ENCODE data around the gene RASEF. TPM values are rescaled to one million over a fixed set of nuclear protein-coding genes. Genes with fewer than 3 reads are reported as not detected.

Gene RASEF
- total and polyA plus RNA-seq, 2 of the 13 experiments (the other 11 are each of a cell fraction or from before 2014, with no cell fraction given), result 0.07 TPM; not detected in 1

DNA sequence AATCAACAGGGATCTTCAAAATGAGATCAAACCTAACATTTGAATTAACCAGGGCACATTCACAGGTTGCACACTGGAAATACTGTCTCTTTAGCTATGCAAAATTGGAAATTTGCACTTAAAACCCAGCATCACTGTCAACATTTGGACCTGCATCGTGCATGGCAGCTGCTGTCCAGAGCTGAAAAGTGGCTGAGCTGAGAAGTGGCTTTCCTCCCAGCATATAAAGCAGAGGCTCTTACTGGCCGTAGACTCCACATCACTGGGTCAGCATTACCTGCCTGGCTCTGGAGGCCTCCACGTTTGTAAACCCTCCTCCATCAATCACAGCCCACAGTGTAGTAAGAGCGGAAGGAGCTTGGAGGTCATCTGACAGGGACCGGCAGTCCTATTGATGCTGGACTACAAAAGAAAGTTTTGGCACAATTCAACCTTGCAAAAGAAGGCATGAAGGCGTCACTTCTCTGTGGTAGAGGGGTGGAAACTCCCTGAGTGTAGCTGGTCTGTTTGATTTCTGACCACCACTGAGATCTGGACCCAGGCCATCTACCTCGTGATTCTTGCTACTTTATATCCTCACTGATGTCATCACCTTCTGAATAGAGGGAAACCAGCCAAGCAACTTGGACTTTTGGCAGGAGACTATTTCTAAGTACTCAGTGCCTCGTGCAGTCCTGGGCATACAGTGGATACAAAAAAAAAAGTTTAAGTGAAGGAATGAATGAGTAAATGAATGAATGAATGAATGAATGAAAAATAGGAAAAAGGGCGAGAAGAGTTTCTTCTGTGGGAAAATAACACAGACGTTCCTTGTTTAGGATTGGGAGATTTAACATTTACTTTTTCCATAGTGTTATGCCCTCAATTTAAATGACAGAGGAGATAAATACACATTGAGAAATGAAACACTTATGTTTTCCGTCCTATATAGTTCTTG lies 14.8 kb downstream of the RASEF start (continued):
- TF ChIP-seq, protein P1, sequence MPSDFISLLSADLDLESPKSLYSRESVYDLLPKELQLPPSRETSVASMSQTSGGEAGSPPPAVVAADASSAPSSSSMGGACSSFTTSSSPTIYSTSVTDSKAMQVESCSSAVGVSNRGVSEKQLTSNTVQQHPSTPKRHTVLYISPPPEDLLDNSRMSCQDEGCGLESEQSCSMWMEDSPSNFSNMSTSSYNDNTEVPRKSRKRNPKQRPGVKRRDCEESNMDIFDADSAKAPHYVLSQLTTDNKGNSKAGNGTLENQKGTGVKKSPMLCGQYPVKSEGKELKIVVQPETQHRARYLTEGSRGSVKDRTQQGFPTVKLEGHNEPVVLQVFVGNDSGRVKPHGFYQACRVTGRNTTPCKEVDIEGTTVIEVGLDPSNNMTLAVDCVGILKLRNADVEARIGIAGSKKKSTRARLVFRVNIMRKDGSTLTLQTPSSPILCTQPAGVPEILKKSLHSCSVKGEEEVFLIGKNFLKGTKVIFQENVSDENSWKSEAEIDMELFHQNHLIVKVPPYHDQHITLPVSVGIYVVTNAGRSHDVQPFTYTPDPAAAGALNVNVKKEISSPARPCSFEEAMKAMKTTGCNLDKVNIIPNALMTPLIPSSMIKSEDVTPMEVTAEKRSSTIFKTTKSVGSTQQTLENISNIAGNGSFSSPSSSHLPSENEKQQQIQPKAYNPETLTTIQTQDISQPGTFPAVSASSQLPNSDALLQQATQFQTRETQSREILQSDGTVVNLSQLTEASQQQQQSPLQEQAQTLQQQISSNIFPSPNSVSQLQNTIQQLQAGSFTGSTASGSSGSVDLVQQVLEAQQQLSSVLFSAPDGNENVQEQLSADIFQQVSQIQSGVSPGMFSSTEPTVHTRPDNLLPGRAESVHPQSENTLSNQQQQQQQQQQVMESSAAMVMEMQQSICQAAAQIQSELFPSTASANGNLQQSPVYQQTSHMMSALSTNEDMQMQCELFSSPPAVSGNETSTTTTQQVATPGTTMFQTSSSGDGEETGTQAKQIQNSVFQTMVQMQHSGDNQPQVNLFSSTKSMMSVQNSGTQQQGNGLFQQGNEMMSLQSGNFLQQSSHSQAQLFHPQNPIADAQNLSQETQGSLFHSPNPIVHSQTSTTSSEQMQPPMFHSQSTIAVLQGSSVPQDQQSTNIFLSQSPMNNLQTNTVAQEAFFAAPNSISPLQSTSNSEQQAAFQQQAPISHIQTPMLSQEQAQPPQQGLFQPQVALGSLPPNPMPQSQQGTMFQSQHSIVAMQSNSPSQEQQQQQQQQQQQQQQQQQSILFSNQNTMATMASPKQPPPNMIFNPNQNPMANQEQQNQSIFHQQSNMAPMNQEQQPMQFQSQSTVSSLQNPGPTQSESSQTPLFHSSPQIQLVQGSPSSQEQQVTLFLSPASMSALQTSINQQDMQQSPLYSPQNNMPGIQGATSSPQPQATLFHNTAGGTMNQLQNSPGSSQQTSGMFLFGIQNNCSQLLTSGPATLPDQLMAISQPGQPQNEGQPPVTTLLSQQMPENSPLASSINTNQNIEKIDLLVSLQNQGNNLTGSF (CRISPR knock-in tag; IDR thresholded peaks at IDR 0.05), result no peak
- TF ChIP-seq, protein P2, sequence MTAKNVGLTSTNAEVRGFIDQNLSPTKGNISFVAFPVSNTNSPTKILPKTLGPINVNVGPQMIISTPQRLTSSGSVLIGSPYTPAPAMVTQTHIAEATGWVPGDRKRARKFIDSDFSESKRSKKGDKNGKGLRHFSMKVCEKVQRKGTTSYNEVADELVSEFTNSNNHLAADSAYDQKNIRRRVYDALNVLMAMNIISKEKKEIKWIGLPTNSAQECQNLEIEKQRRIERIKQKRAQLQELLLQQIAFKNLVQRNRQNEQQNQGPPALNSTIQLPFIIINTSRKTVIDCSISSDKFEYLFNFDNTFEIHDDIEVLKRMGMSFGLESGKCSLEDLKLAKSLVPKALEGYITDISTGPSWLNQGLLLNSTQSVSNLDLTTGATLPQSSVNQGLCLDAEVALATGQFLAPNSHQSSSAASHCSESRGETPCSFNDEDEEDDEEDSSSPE (CRISPR knock-in tag; IDR thresholded peaks at IDR 0.05), result no peak
- TF ChIP-seq NFIB (CRISPR knock-in tag; IDR thresholded peaks at IDR 0.05; ENCODE audit: borderline replicate concordance), result no peak

DNA sequence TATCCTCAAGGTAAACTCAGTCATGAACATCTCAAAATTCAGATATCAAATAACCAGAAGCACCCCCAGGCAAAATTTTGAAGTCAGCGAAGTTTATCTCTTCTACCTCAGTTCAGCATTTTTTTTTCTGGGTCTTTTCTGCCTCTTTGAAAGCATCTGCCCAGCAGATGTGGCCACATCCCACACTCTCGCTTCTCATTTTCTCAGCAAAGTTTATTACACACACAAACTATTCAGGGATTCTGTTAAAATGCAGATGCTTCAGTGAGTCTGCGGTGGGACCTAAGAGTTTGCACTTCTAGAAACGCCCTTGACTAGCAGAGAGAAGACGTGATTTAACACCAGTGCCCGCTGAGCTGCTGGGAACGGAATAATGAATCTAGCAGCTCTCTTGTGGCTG lies 19.3 kb downstream of the RASEF start:
- DNase-seq (ENCODE audit: low spot score), result no peak
- intact Hi-C loops (cut with micrococcal nuclease; ENCODE audit: unreplicated experiment) (no loop called here), in situ Hi-C loops (cut with HindIII; ENCODE audit: extremely low pct_ligation_motif_present, low pct_unique_long_range_greater_than_20kb) (no loop called here)
- Histone ChIP-seq H3K4me1 (ENCODE audit: insufficient read depth, low read length) (no peaks in the 10 kb centered on the region), H3K9me3 (ENCODE audit: low read length) (no peaks in the 10 kb centered on the region), H3K9ac (ENCODE audit: insufficient read depth, low read depth, low read length) (no peak overlapping the region), H4K20me1 (ENCODE audit: insufficient read depth, low read length) (no peaks in the 10 kb centered on the region), H3K4me3 (replicated peaks in 1 of 3; ENCODE audit: insufficient read depth in 1 of 3, low read depth in 2 of 3, low read length in 3 of 3) (no peak overlapping the region), H3K79me2 (ENCODE audit: insufficient read depth, low read length) (no peaks in the 10 kb centered on the region), H3K27ac (ENCODE audit: extremely low read length, insufficient read depth, low read length) (no peak overlapping the region), H2AFZ (ENCODE audit: low read length) (no peak overlapping the region), H3K36me3 (replicated peaks in 1 of 2; ENCODE audit: control insufficient read depth in 1 of 2, insufficient read depth in 2 of 2, low read length in 2 of 2) (no peaks in the 10 kb centered on the region), H3K27me3 (ENCODE audit: control insufficient read depth in 1 of 2, insufficient read depth in 2 of 2, low read length in 2 of 2) (no peaks in the 10 kb centered on the region), H3K4me2 (ENCODE audit: low read depth, low read length) (no peak overlapping the region)
- BruUV-seq (replicated peaks), result no TSS peak
- CTCF ChIA-PET (ENCODE audit: low intra/inter-chr PET ratio, low total read pairs), result no interaction called here
- POLR2A ChIA-PET, result no interaction called here
- FAIRE-seq, result no peak
- WGBS (ENCODE audit: low lambda C conversion rate), result 4% methylated on average over 7 of the region's 7 CpGs
- ATAC-seq, result no peak
- no peak for TF ChIP-seq SMARCC2 (IDR thresholded peaks at IDR 0.05)
- TF ChIP-seq, protein P3, sequence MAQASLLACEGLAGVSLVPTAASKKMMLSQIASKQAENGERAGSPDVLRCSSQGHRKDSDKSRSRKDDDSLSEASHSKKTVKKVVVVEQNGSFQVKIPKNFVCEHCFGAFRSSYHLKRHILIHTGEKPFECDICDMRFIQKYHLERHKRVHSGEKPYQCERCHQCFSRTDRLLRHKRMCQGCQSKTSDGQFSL (CRISPR knock-in tag; IDR thresholded peaks at IDR 0.05), result no peak
- TF ChIP-seq ZFY (CRISPR knock-in tag; IDR thresholded peaks at IDR 0.05), result no peak
- no peak for TF ChIP-seq SPEN (CRISPR knock-in tag; IDR thresholded peaks at IDR 0.05; ENCODE audit: low read depth)
- no peak for TF ChIP-seq ZNF816 (CRISPR knock-in tag; IDR thresholded peaks at IDR 0.05; ENCODE audit: borderline replicate concordance)
- TF ChIP-seq, protein P4, sequence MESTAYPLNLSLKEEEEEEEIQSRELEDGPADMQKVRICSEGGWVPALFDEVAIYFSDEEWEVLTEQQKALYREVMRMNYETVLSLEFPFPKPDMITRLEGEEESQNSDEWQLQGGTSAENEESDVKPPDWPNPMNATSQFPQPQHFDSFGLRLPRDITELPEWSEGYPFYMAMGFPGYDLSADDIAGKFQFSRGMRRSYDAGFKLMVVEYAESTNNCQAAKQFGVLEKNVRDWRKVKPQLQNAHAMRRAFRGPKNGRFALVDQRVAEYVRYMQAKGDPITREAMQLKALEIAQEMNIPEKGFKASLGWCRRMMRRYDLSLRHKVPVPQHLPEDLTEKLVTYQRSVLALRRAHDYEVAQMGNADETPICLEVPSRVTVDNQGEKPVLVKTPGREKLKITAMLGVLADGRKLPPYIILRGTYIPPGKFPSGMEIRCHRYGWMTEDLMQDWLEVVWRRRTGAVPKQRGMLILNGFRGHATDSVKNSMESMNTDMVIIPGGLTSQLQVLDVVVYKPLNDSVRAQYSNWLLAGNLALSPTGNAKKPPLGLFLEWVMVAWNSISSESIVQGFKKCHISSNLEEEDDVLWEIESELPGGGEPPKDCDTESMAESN (CRISPR knock-in tag; conservative IDR thresholded peaks at IDR 0.05), result no peak
- no peak for TF ChIP-seq ZNF564 (CRISPR knock-in tag; IDR thresholded peaks at IDR 0.05)
- no peak for TF ChIP-seq DR1 (CRISPR knock-in tag; IDR thresholded peaks at IDR 0.05)
- TF ChIP-seq CHCHD3 (CRISPR knock-in tag; IDR thresholded peaks at IDR 0.05), result no peak
- TF ChIP-seq RNF2 (conservative IDR thresholded peaks at IDR 0.05; ENCODE audit: low read depth), result no peak

Measured in HepG2 (cell line).